HPDE6-E6E7 (cell line): Measurements from ENCODE around the gene ADAM12.
"Not testable (repeated sequence)": the region's sequence is repeated elsewhere in the genome, so short reads cannot be mapped to it uniquely, and the experiment has no call there.

Experiments used
- DNase-seq: peaks from one replicate; pipeline ENCODE4 v3.0.0; 2011; ENCODE audit warnings: missing footprints; ENCODE audit errors: extremely low spot score

Gene ADAM12

GRCh38 chr10:126405239-126405775, 17.0 kb upstream of the ADAM12 start:
- DNase-seq = no peak

DNA sequence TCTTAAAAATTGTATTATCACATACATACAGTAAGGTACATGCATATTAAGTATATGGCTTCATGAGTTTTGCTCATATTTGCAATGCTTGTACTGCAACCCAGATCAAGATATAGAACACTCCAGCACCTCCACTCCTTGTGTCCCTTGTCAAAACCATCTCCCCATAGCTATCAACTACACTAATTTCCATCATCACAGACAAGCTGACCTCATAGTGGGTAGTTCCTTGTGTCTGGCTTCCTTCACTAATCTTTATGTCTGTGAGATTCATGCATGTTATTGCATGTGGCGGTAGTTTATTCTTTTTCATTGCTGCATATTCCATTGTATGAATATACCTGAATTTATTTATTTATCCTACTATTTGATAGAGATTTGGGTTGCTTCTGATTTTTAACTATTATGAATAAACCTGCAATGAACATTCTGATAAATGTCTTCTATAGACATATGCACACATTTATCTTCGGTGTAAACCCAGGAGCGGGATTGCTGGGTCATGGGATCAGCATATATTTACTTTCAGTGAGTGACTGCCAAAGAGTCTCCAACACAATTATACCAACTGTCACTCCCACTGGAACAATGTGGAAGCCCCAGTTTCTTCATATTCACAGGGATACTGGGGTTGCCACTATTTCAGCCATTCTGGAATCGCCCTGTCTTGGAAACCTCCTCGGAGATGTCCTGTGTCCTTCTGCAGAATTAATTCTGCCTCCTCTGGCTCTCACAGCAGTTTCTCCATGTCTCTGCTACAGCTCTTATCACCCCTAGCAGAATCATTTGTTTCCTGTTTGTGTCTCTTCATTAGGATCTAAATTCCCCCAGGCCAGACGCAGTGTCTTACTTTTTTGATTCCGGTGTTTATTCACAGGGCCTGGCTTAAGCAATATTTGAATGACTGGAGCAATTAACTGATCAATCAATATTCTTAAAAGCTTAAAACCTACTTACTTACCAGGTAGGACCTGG, 14.7 kb upstream of the ADAM12 start:
- no peak for DNase-seq

DNA sequence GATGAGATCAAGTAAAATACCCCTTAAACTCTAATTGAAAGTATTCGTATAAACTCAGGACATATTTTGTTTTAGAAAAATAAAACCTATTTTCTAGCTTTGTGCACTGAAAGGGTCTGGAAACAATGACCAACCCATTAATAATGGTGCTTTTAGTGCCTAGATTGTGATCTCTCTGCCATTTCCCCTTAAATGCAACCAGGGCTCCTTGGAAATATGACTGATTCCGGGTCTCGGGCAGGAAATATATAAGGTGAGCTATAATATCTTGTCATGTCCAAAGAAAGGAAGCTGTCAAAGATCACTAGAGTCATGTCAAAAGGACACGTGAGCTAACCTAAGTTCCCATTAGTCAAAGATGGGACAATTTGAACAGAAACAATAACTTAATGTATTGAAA, 12.4 kb upstream of the ADAM12 start:
- DNase-seq = no peak

DNA sequence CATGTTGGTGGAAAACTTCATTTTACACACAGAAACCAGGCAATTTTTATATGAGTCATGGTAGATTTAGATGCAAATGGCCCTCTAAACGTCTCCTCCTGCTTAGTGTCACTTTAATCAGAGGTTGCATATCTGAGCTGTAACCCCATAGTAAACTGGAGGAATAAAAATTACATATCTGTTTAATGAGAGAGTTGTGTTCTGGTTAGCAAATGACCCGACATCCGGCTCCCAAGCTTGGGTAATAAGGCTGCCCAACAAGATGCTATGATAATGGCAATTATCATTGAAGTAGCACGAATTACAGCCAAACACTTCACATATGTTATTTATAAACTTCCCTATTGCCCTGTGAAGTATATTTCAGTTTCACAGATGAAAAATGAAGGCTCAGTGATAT, 10.6 kb upstream of the ADAM12 start:
- DNase-seq = no peak

- DNase-seq = no peak
Observed at GRCh38 chr10:126398383-126398743, 10.1 kb upstream of the ADAM12 start.

DNA sequence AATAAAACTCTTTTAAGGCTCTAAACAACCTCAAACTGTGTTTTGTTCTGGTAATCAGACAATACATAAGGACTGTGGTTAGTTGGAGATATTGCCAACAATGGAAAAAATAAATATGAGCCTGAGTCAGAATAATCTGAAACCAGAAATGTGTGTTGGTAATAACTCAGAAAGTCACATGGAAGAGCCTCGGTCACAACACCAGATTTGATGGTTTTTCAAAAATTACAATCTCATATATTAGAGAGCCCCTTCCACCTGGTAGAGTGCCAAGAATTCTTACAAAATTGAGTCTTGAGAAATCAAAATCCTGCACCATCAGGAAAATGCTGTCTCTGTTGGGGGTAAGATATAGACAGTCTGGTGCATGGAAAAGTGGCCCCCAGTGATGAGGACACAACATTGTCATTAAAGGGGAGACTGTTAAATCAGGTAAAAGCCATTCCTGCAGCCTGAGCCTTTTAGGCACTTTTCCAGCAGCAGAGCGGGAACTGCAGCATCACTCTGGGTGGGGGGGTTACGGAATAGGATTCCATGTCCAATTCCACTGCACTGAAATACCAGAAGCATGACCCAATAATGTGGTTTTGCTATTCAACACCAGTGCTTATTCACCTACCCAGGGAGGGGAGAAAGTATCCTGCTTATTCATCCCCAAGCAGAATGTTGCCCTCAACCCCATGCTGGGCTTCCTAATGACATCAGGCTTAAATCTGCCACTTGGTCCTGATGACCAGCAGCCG, 9.5 kb upstream of the ADAM12 start:
- DNase-seq = no peak

GRCh38 chr10:126397156-126397555, 8.9 kb upstream of the ADAM12 start:
- no peak for DNase-seq

DNA sequence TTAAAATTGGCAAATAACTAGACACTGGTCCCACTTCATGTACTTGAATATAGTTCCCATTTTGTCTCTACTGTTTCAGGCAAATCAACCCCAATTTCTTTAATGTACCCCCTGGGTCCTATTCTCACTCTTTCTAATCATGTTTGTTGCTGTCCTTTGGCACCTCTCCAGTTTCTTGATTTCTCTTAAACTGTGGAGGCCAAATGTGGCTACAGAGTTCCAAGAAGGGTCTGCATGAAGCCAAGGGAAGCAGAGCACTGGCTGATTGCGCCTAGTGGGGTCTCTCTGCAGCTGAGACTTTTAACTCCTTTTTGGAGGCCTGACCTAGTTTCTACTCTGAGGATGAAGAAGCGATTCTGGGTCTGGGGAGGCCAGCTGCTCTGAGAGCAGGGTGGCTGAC, 6.7 kb upstream of the ADAM12 start:
- DNase-seq = no peak

DNA sequence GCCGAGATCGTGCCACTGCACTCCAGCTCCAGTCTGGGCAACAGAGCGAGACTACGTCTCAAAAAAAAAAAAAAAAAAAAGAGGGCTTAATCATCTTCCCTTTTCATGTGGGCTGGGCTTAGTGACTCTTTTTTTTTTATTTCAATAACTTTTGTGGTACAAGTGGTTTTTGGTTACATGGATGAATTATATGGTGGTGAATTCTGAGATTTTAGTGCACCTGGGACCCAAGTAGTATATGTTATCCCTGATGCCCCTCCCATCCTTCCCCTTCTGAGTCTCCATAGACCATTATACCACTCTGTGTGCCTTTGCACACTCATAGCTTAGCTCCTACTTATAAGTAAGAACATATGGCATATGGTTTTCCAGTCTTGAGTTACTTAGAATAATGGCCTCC, 4.8 kb upstream of the ADAM12 start:
- DNase-seq = no peak

GRCh38 chr10:126392469-126392868, 4.2 kb upstream of the ADAM12 start:
- DNase-seq = no peak

DNA sequence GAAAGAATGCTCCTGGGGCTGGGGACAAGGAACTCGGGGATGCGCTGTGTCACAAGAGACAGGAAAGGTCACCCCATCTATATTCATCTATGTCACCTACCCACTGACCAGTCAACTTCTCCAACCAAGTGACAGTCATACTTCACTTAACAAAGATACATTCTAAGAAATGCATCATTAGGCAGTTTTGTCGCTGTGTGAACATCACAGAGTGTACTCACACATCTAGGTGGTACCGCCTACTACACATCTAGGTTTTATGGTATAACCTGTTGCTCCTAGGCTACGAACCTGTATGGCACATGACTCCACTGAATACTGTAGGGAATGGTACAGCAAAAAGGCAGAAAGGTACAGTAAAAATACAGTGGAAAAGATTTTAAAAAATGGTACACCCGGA, 3.8 kb upstream of the ADAM12 start:
- DNase-seq = no peak

GRCh38 chr10:126391192-126391885, 3.1 kb upstream of the ADAM12 start:
- no peak for DNase-seq

DNA sequence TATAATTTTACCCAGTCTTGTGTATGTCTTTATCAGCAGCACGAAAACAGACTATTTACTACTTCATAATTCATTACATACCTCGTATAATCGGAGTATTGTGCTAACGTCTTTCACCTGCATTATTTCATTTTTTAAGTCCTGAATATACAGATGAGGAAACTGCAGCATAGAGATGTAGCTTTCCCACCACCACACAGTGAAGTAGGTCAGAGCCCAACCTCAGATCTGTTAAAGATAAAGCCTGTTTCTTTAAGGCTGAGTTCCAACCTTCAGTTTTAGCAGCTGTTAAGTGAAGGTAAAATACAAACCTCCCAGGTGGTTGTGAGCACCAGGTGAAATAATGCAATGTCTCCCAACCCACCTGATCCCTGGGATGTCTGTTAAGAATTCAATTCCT, 2.0 kb upstream of the ADAM12 start:
- no peak for DNase-seq

DNA sequence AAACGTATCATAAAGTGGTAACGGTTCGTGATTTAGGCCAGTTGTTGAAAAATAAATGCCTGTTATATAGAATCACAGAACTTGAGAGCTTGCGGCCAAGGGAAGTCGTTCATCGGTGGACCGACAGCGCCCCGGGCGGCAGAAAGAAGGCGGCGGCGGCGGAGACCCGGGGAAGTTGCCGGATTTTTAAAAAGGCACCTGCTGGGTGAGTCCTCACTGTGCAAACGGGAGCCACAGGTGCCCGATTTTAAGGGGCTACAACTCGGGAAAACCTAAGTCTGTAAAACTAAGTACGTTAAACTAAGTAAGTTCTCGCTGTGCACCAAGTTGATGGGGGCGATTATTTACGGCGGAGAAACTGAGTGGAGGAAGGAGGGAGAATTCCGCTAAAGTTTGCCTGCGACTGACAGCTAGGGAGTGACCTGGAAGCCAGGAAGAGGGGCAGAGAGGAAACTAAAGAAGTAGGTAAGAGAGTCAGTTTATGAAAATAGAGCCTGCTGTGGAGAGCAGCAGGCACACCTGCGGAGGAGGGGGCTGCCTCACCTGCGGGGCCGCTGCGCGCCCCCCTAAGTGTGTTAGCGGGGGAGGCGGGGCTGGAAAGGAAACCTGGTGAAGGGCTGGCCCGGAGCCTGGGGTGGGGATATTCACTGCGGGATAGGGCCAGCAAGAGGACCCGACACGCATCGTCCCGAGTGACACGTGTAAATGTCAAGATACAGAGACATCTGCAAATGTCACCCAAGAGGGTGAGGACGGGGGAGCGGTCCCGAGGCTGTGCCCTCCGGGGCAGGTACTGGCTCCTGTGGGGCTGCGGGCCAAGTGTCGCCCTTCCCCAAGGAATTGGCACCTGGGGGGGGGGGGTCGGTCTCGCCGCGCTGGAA, 996 bp downstream of the ADAM12 start:
- peak; percentile 13 for DNase-seq

DNA sequence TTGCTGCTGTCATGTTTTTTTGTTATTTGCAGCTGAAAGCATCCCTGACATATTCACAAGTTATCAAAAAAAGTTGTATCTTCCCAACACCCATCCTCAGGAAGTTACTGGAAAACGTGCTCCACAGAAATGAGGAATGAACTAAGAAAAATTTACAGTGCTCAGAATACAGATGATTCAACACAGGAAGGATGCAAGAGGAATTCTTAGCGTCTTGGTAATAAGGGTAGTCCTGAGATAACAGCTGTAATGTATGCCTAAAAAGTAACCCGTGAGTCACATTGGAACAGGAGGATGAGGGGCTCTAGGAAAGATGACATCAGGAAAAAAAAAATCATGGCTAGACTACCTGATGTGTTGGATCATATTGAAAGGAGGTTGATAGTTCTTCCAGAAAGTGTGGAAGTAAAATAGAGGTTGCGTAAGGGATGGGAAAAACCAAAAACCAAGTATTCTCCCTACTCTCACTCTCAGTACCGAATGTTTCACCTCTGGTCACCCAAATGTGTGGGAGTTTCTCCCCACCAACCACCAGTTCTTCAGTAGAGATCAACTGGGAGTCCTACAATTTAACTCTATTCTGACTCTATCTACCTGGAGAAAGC, 3.9 kb downstream of the ADAM12 start:
- DNase-seq = no peak

GRCh38 chr10:126380352-126381076, 7.8 kb downstream of the ADAM12 start:
- DNase-seq = no peak

- not testable (repeated sequence) for DNase-seq
Observed at GRCh38 chr10:126379166-126379565, 9.1 kb downstream of the ADAM12 start.

DNA sequence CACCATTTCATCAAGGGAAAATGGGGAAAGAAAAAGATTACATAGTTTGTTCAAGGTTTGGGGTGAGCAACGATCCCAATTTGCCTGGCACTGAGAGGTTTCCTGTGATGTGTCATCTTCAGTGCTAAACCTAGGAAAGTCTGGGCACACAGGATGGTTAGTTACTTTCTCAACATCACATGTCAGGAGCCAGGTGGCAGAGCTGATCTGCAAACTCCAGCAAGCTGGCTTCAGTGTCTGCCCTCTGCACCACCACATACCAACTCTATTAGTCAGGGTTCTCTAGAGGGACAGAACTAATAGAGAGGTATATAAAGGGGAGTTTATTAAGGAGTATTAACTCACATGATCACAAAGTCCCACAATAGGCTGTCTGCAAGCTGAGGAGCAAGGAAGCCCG, 11.3 kb downstream of the ADAM12 start:
- no peak for DNase-seq

DNA sequence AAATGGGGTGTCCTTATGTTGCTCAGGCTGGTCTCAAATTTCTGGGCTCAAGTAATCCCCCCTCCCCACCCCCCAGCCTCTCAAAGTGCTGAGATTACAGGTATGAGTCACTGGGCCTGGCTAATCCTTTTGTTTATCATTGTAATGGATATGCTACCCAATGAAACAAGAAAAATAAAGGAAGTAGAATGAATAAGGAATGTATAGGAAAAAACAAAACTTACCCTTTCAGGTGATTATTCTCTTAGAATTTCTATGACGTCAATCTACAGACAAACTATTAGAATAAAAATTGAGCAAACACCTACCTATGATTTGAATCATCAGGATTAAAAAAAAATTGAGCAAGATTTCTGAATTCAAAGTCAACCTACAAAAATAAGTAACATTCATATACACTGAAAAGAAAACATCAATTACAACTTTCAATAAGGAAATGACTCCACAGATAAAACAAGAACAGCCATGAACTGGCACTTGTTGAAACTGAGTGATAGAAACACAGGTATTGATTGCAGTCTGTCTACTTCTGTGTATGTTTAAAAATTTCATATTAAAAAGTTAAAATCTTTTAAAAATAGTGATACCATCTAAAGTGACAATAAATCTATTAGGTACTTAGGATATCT, 12.2 kb downstream of the ADAM12 start:
- no peak for DNase-seq

DNA sequence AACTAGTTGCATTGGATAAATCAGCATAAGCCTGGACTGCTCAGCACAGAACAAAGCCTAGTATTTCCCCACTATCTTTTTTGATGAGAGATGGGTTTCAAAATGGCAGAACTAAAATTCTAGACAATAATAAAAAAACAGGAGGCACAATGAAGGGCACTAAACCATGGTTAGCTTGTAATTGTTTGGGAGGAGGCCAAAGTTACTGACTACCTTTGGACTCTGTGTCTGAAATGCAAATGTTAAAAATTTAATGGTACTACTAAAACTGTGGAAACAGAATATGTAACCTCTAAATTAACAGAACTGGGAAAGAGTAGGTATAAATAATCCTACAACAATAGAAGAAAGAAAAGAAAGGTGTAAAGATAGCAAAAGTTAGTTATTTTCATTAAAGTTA, 13.0 kb downstream of the ADAM12 start:
- DNase-seq = no peak
